NT2/D1 (cell line): ENCODE data around the gene C19orf81.
"Not testable (repeated sequence)": the region's sequence is repeated elsewhere in the genome, so short reads cannot be mapped to it uniquely, and the experiment has no call there.

Experiments used
- DNase-seq: peaks from one replicate; pipeline ENCODE4 v3.0.0-alpha.2; 2011; ENCODE audit warnings: low read depth, low spot score
- H3K27me3 ChIP-seq: 2 replicates; pipeline ENCODE4 v1.6.0; 2011; ENCODE audit warnings: mild to moderate bottlenecking; ENCODE audit not compliant: insufficient read length, insufficient read depth
- H3K36me3 ChIP-seq: 2 replicates; pipeline ENCODE4 v1.6.1; 2011; ENCODE audit warnings: mild to moderate bottlenecking, low read length, mixed read lengths; ENCODE audit not compliant: insufficient read depth, insufficient read length
- H3K4me1 ChIP-seq: 2 replicates; pipeline ENCODE4 v1.5.1; 2011; ENCODE audit not compliant: insufficient read depth, insufficient read length
- H3K4me3 ChIP-seq: 2 replicates; pipeline ENCODE4 v1.5.1; 2011; ENCODE audit warnings: low read depth; ENCODE audit not compliant: insufficient read length
- H3K9ac ChIP-seq: 2 replicates; pipeline ENCODE4 v1.6.0; 2011; ENCODE audit warnings: low read depth; ENCODE audit not compliant: insufficient read length
- H3K9me3 ChIP-seq: 2 replicates; pipeline ENCODE4 v1.5.1; 2011; ENCODE audit warnings: mild to moderate bottlenecking, low read length; ENCODE audit not compliant: insufficient read depth
- SUZ12 ChIP-seq: IDR thresholded peaks from 2 replicates; pipeline ENCODE4 v1.6.1; 2011; ENCODE audit not compliant: insufficient read length, insufficient read depth; ENCODE audit errors: extremely low read depth
- YY1 ChIP-seq: IDR thresholded peaks from 2 replicates; pipeline ENCODE4 v1.6.1; 2011; ENCODE audit not compliant: insufficient read length, insufficient read depth
- ZNF274 ChIP-seq: IDR thresholded peaks from 2 replicates; pipeline ENCODE4 v1.6.1; 2011; ENCODE audit warnings: mild to moderate bottlenecking, low read depth, low read length

The C19orf81 gene

DNA sequence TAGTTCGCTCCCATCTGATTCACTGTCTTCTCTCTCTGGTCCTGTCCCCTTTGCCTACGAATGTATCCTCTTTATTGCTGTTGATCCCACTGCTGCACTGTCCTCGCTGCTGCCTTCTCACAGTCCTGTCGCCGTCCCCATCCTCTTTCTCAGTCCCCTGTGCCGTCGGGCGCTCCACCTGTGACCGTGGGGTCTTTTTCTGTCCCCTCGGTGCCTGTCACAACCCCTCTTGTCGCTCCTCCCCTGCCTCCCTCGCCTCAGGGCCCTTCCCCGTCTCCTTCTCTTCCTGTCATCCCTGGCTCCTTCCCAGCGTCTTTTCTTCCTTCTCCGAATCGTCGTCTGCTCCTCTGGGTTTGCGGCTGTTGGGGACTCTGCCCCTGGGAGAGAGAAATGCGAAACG is 41.9 kb upstream of the C19orf81 start:
- Histone ChIP-seq H3K27me3 (peaks cover 7% of the 10 kb centered on the region), H3K4me1 (no peaks in the 10 kb centered on the region), H3K9me3 (peaks cover 17% of the 10 kb centered on the region; the same call in 1 of the 2 replicates), H3K9ac (no peak overlapping the region), H3K4me3 (peak overlapping the region; percentile 30), H3K36me3 (no peaks in the 10 kb centered on the region)
- no peak for DNase-seq
- no peak for TF ChIP-seq SUZ12

DNA sequence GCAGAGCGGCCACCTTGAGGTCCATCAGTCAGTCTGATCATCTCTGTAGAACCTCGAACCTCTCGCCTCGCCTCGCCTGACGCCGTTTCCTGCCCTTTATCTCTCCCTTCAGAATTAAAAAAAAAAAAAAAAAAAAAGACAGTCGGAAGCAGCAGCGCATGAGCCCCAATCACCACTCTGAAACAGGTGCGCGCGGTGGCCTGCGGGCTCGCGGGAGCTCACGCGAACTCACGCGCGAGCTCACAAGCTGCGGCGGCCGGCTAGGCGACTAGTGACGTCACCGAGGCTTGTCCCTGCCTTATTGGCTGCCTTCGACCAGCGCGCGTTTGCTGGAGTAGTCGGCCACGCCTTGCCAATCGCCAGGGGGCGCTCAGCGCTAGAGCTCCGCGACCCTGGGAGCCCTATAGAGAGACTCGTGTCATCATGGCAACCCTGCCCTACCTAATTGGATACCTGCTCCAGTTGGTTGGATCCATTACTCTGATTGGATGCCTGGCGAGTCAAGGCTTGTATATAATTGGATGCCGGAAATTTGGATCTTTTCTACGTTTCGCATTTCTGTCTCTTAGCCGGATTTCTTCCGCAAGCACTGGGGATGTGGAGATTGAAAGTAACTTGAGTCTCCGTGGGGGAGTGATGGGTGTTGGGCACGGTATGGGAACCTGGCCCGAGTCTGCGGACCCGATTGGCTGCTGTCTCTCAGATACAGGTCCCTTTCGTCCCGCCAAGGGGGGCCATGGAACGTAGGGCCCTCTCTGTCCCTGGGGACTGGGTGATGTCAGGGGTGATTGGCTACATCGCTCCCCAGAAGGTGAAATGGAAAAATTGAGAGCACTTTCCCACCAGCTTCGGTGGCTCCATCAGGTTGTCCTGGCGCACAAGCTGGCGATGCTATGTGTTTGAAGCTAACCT is 41.1 kb upstream of the C19orf81 start:
- Histone ChIP-seq H3K4me1 (no peaks in the 10 kb centered on the region), H3K27me3 (peaks cover 7% of the 10 kb centered on the region), H3K9ac (no peak overlapping the region), H3K4me3 (peak overlapping the region; percentile 30), H3K9me3 (peaks cover 17% of the 10 kb centered on the region; the same call in 1 of the 2 replicates), H3K36me3 (no peaks in the 10 kb centered on the region)
- no peak for TF ChIP-seq YY1
- no peak for TF ChIP-seq ZNF274
- TF ChIP-seq SUZ12: no peak
- DNase-seq: peak; percentile 94

DNA sequence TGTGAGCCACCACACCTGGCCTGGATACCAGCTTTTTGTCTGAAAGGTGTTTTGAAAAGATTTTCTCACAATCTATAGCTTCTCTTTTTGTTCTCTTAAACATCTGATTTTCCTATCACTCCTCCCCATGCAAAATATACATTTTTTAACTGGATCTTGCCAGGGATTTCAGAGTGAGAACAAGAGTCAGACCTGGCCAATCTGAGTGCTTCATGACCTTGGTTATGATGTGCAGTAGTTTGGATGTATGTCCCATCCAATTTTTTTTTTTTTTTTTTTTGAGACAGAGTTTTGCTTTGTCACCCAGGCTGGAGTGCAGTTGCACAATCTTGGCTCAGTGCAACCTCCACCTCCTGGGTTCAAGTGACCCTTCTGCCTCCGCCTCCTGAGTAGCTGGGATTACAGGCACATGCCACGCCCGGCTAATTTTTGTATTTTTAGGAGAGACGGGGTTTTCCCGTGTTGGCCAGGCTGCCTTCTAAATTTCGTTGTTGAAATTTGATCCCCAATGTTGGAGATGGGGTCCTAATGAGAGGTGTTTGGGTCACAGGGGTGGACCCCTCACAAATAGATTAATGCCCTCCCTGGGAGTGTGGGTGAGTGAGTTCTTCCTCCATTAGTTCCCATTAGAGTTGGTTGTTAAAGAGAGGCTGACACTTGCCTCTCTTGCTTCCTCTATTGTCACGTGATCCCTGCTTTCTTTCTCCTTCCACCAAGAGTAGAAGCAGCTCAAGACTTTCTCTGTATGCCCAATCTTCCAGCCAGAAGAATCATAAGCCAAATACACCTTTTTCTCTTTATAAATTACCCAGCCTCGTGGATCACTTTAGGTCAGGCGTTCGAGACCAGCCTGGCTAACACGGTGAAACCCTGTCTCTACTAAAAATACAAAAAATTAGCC is 36.5 kb upstream of the C19orf81 start:
- DNase-seq, H3K36me3 ChIP-seq, H3K4me3 ChIP-seq, H3K9ac ChIP-seq, H3K27me3 ChIP-seq, H3K9me3 ChIP-seq, H3K4me1 ChIP-seq: not testable (repeated sequence)

DNA sequence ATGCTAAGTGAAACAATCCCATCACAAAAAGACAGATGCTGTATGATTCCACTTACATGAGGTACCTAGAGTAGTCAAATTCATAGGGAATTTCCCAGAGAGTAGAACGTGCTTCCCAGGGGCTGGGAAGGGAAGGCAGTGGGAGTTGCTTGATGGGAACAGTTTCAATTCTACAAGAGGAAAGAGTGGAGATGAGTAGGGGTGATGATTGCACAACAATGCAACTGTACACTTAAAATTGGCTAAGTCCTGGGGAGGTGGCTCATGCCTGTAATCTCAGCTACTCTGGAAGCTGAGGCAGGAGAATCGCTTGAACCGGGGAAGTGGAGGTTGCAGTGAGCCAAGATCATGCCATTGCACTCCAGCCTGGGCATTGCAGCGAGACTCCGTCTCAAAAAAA is 30.9 kb upstream of the C19orf81 start:
- not testable (repeated sequence) for H3K36me3 ChIP-seq, H3K9me3 ChIP-seq, DNase-seq, H3K9ac ChIP-seq, H3K4me3 ChIP-seq, H3K27me3 ChIP-seq, H3K4me1 ChIP-seq

DNA sequence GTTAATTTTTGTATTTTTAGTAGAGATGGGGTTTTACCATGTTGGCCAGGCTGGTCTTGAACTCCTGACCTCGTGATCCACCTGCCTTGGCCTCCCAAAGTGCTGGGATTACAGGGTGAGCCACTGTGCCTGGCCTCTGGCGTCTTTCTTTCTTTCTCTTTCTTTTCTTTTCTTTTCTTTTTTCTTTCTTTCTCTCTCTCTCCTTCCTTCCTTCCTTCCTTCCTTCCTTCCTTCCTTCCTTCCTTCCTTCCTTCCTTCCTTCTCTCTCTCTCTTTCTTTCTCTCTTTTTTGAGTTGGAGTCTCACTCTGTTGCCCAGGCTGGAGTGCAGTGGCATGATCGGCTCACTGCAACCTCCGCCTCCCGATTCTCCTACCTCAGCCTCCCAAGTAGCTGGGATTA is 30.1 kb upstream of the C19orf81 start:
- H3K36me3 ChIP-seq, H3K27me3 ChIP-seq, H3K4me1 ChIP-seq, H3K9ac ChIP-seq, H3K9me3 ChIP-seq, H3K4me3 ChIP-seq, DNase-seq: not testable (repeated sequence)

DNA sequence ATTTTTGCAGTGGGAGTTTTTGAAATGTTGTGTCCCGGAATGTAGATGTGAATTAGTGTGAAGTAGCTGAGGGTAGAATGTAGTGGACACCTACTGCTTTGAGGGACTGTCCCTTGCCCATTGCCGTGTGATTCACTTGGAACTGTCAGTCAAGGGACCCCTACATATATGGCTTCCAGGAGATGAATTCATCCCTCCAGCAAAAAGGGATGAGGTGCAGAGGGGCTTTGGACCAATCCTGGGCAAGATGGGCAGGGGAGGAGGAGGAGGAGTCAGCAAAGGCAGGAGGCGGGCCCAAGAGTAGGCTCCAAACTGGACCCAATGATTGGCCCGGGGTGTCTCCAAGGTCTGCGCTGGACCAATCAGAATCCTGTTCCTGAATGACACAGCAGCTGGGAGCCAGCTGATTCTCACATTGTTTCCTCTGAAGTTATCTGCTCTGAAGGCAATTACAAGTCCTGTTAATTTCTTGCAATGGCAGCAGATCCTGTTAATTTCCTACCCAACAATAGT is 28.8 kb upstream of the C19orf81 start:
- DNase-seq, H3K4me3 ChIP-seq, H3K4me1 ChIP-seq, H3K9me3 ChIP-seq, H3K27me3 ChIP-seq, H3K9ac ChIP-seq, H3K36me3 ChIP-seq: not testable (repeated sequence)

DNA sequence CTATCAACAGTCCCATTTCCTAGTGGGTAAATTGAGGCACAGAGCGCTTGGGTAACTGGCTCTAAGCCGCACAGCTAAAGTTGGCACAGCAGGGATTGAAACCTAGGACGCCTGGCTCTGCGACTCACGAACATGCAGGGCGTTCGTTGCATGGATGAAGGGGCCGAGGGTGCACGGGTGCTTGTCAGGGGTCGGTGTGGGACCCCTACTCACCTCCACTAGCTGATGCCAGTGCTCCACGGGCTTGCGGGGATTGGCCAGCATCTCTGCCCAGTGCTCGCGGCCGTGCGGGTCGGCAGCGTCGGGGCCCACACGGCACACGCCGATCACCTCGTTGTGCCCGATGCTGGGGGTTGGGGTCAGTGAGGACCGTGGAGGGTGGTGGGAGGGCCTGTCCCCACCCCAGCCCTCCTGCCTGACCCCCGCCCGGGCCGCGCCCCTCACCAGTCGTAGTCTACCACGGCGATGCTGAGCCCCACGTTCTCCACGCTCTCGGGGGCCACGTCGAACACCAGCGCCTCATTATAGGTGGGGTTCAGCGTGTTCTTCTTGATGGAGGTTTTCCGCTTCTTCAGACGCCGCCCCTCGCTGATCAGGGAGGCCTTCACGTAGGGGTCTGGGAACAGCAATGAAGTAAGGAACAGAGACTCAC is 24.2 kb upstream of the C19orf81 start:
- DNase-seq: no peak
- H3K9me3 ChIP-seq: no peaks in the 10 kb centered on the region
- H3K27me3 ChIP-seq: no peaks in the 10 kb centered on the region
- H3K9ac ChIP-seq: no peak overlapping the region
- H3K36me3 ChIP-seq: no peaks in the 10 kb centered on the region
- H3K4me3 ChIP-seq: no peak overlapping the region
- TF ChIP-seq YY1 (no peak), SUZ12 (no peak)
- peaks cover 2% of the 10 kb centered on the region for H3K4me1 ChIP-seq
